HG03139 (cell line): ENCODE measurements around the gene INPPL1.
"Not testable (repeated sequence)": the region's sequence is repeated elsewhere in the genome, so short reads cannot be mapped to it uniquely, and the experiment has no call there.

Source experiments
- ATAC-seq: cut with Tn5 transposase; IDR thresholded peaks from one replicate; pipeline ENCODE4 v1.9.1; 2021; ENCODE audit not compliant: unreplicated experiment

Gene INPPL1, protein sequence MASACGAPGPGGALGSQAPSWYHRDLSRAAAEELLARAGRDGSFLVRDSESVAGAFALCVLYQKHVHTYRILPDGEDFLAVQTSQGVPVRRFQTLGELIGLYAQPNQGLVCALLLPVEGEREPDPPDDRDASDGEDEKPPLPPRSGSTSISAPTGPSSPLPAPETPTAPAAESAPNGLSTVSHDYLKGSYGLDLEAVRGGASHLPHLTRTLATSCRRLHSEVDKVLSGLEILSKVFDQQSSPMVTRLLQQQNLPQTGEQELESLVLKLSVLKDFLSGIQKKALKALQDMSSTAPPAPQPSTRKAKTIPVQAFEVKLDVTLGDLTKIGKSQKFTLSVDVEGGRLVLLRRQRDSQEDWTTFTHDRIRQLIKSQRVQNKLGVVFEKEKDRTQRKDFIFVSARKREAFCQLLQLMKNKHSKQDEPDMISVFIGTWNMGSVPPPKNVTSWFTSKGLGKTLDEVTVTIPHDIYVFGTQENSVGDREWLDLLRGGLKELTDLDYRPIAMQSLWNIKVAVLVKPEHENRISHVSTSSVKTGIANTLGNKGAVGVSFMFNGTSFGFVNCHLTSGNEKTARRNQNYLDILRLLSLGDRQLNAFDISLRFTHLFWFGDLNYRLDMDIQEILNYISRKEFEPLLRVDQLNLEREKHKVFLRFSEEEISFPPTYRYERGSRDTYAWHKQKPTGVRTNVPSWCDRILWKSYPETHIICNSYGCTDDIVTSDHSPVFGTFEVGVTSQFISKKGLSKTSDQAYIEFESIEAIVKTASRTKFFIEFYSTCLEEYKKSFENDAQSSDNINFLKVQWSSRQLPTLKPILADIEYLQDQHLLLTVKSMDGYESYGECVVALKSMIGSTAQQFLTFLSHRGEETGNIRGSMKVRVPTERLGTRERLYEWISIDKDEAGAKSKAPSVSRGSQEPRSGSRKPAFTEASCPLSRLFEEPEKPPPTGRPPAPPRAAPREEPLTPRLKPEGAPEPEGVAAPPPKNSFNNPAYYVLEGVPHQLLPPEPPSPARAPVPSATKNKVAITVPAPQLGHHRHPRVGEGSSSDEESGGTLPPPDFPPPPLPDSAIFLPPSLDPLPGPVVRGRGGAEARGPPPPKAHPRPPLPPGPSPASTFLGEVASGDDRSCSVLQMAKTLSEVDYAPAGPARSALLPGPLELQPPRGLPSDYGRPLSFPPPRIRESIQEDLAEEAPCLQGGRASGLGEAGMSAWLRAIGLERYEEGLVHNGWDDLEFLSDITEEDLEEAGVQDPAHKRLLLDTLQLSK

GRCh38 chr11:72224564-72225410, at the start of gene INPPL1:
Gene INPPL1, plus strand, starts transcription at chr11:72224767. Its CDS starts 218 bp downstream, at chr11:72224985.
- no peak for ATAC-seq

- no peak for ATAC-seq
Measured at GRCh38 chr11:72177656-72178055, 46.9 kb upstream of the INPPL1 start.

GRCh38 chr11:72179049-72179803, 45.3 kb upstream of the INPPL1 start:
- no peak for ATAC-seq

- no peak for ATAC-seq
Measured at GRCh38 chr11:72179804-72180396, 44.7 kb upstream of the INPPL1 start.

- ATAC-seq = not testable (repeated sequence)
Measured at GRCh38 chr11:72180892-72181552, 43.5 kb upstream of the INPPL1 start.

- ATAC-seq = not testable (repeated sequence)
Measured at GRCh38 chr11:72181553-72181958, 43.0 kb upstream of the INPPL1 start.

- no peak for ATAC-seq
Measured at GRCh38 chr11:72188267-72188666, 36.3 kb upstream of the INPPL1 start.

- ATAC-seq = no peak
Measured at GRCh38 chr11:72189455-72190250, 34.9 kb upstream of the INPPL1 start.

DNA sequence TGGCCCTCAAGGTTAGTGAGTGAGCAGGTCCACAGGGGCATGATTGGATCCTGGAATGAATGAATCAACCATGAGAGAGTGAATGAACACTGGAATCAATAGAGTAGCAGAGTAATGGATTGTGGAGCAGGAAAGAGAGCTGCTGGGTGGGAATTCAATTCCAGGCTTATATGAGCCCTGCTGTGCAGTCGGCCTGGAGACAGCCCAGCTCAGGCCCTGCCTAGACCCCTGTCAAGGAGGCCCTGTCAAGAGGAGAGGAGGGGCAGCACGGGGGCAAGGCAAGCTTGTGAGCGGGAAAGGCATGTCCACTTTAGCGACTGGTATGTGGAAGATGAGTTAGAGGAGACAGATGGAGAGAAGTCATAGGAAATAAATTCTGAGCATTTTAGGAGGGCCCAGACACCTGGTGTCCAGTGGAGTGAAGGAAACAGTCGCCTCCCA, 33.9 kb upstream of the INPPL1 start:
- ATAC-seq = no peak

GRCh38 chr11:72191961-72192381, 32.6 kb upstream of the INPPL1 start, which contains the start of gene FOLR1:
Gene FOLR1, plus strand, starts transcription at chr11:72192140. Its CDS starts 34 bp downstream, at chr11:72192174.
- no peak for ATAC-seq

- no peak for ATAC-seq
Measured at GRCh38 chr11:72195518-72196270, 28.9 kb upstream of the INPPL1 start.

DNA sequence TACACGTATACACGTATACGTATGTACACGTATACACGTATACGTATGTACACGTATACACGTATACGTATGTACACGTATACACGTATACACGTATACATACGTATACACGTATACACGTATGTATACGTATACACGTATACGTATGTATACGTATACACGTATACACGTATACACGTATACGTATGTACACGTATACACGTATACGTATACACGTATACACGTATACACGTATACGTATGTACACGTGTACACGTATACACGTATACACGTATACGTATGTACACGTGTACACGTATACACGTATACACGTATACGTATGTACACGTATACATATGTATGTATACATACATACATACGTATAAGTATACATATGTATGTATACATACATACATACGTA, 23.1 kb upstream of the INPPL1 start:
- not testable (repeated sequence) for ATAC-seq

- no peak for ATAC-seq
Measured at GRCh38 chr11:72202571-72202970, 22.0 kb upstream of the INPPL1 start.

DNA sequence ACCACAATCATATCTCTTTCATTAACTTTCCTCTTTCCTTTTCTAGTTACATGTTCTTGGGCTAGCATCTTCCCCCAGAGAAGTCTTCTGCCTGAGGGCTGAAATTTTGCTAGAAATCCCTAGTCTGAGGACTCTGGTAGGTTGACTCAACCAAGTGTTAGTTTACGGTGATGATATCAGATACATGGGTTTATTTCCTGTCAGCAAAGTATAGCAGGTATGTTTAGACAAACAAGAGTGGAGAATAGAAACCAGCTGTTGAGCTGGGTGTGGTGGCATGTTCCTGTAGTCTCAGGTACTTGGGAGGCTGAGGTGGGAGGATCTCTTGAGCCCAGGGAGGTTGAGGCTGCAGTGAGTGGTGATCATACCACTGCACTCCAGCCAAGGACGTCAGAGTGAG, 21.4 kb upstream of the INPPL1 start:
- no peak for ATAC-seq

GRCh38 chr11:72204886-72205285, 19.7 kb upstream of the INPPL1 start:
- no peak for ATAC-seq

- not testable (repeated sequence) for ATAC-seq
Measured at GRCh38 chr11:72206794-72207193, 17.8 kb upstream of the INPPL1 start.

DNA sequence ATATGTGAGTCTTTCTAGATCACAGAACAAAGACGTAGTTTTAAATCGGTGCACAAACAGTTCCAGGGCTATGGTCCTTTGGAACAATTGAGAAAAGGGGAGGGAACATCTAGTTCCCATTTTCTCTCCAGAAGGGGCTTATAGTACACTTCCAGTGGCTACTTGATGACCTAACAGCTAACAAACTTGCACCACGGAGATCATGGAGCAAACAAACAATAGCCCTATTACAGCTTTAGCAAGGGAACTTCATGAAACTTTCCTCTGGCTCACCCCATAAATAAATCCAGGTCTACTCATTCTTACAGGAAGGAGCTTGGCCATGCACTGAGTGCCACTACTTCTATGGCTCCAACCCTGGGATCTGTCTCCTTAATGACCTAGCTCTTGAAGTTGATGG, 16.3 kb upstream of the INPPL1 start:
- no peak for ATAC-seq
